GM12892 (cell line): ENCODE measurements around the gene RTL1.

Experiments used
- POLR2A ChIP-seq: IDR thresholded peaks from 2 replicates; pipeline ENCODE4 v1.6.1; 2011; ENCODE audit warnings: low read depth, low read length, control low read depth
- POLR2AphosphoS5 ChIP-seq: IDR thresholded peaks from 2 replicates; pipeline ENCODE4 v1.6.1; 2011; ENCODE audit warnings: low read depth, low read length, control low read depth

GRCh38 chr14:100858838-100859220 is 44.7 kb downstream of the RTL1 start:
- no peak for TF ChIP-seq POLR2AphosphoS5
- TF ChIP-seq POLR2A = no peak
